ENCODE results near the gene QKI. TPM values are rescaled to one million over a fixed set of nuclear protein-coding genes. Genes with fewer than 3 reads are reported as not detected.

QKI gene
- total RNA-seq, 1 experiment from 2014 or later, result 134 TPM

DNA sequence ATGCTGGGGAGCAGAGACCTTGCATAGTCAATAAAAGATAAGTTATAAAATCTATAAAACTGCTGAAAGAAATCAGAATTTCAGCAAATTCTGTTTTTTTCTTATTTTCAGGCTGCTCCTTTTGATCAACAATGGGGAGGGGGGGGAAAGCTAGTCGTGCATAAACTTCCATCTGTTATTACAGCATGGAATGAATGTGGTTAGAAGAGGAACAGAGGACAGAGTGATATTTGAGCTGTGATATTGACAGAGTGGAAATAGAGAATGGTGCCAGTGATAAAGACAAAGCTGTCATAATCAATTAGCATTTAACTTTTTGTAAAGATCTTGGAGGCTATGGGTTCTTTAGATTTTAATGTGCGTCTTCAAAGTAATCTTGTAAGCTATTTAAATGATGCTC is 43.4 kb upstream of the QKI start:
- no peaks in the 10 kb centered on the region for H3K27me3 ChIP-seq (replicated peaks; ENCODE audit: control insufficient read depth, insufficient read depth, low read length)
- H3K27me3 Mint-ChIP-seq (ENCODE audit: insufficient read depth, unreplicated experiment), result no peaks in the 10 kb centered on the region
- TF ChIP-seq, protein P1, sequence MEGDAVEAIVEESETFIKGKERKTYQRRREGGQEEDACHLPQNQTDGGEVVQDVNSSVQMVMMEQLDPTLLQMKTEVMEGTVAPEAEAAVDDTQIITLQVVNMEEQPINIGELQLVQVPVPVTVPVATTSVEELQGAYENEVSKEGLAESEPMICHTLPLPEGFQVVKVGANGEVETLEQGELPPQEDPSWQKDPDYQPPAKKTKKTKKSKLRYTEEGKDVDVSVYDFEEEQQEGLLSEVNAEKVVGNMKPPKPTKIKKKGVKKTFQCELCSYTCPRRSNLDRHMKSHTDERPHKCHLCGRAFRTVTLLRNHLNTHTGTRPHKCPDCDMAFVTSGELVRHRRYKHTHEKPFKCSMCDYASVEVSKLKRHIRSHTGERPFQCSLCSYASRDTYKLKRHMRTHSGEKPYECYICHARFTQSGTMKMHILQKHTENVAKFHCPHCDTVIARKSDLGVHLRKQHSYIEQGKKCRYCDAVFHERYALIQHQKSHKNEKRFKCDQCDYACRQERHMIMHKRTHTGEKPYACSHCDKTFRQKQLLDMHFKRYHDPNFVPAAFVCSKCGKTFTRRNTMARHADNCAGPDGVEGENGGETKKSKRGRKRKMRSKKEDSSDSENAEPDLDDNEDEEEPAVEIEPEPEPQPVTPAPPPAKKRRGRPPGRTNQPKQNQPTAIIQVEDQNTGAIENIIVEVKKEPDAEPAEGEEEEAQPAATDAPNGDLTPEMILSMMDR (IDR thresholded peaks at IDR 0.05; ENCODE audit: insufficient read depth in 1 of 2, low read depth in 1 of 2, low read length in 1 of 2, severe bottlenecking in 1 of 2, unreplicated experiment in 1 of 2), result no peak
- no peak for DNase-seq
- H3K27ac Mint-ChIP-seq (ENCODE audit: unreplicated experiment), result no peak overlapping the region
- POLR2A ChIA-PET, result no interaction called here
- no peak overlapping the region for H3K4me3 Mint-ChIP-seq (ENCODE audit: unreplicated experiment)
- H3K9me3 Mint-ChIP-seq (ENCODE audit: unreplicated experiment), result no peaks in the 10 kb centered on the region
- no peaks in the 10 kb centered on the region for H3K4me1 Mint-ChIP-seq (ENCODE audit: low read depth, unreplicated experiment)
- H3K4me1 ChIP-seq, result no peaks in the 10 kb centered on the region
- no peaks in the 10 kb centered on the region for H3K36me3 Mint-ChIP-seq (ENCODE audit: insufficient read depth, unreplicated experiment)
- CTCF ChIA-PET, result interaction anchor here (0.6 kb wide), 1 partner anchor 40 kb away, joined by 5 read pairs; no protein-coding TSS in a partner anchor
- no TSS peak for BruUV-seq (replicated peaks)
- H3K4me3 ChIP-seq (ENCODE audit: low read depth, low read length), result no peak overlapping the region
- H3K9me3 ChIP-seq, result no peaks in the 10 kb centered on the region
- intact Hi-C loops (cut with micrococcal nuclease; ENCODE audit: unreplicated experiment), result no loop called here
- H3K36me3 ChIP-seq (ENCODE audit: control insufficient read depth, insufficient read depth, low read length), result no peaks in the 10 kb centered on the region

DNA sequence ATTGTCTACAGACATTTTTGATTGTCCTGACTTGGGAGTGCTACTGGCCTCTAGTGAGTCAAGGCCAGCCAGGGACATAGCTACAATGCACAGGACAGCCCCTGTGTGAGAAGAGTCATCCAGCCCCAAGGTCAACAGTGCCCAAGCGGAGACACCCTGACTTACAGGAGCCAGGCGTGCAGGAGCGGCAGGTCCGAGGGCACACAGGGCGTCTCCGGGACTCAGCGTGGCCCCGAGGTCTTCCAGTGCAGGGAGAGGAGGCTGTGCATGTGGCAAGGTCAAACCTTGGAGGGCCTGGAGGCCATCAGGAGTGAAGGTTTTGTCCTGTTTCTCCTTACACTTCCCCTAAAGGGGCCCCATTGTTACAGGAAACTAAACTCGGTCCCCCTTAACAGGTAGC is 41.3 kb upstream of the QKI start:
- no peaks in the 10 kb centered on the region for H3K4me1 ChIP-seq
- no peak overlapping the region for H3K4me3 ChIP-seq (ENCODE audit: low read depth, low read length)
- Mint-ChIP-seq H3K4me3 (ENCODE audit: unreplicated experiment) (no peak overlapping the region), H3K27ac (ENCODE audit: unreplicated experiment) (no peak overlapping the region), H3K9me3 (ENCODE audit: unreplicated experiment) (no peaks in the 10 kb centered on the region), H3K36me3 (ENCODE audit: insufficient read depth, unreplicated experiment) (no peaks in the 10 kb centered on the region), H3K4me1 (ENCODE audit: low read depth, unreplicated experiment) (no peaks in the 10 kb centered on the region), H3K27me3 (ENCODE audit: insufficient read depth, unreplicated experiment) (no peaks in the 10 kb centered on the region)
- intact Hi-C loops (cut with micrococcal nuclease; ENCODE audit: unreplicated experiment), result no loop called here
- DNase-seq, result no peak
- POLR2A ChIA-PET, result no interaction called here
- BruUV-seq (replicated peaks), result no TSS peak
- TF ChIP-seq, protein P1 (IDR thresholded peaks at IDR 0.05; ENCODE audit: insufficient read depth in 1 of 2, low read depth in 1 of 2, low read length in 1 of 2, severe bottlenecking in 1 of 2, unreplicated experiment in 1 of 2), result no peak
- H3K9me3 ChIP-seq, result no peaks in the 10 kb centered on the region
- CTCF ChIA-PET, result no interaction called here
- no peaks in the 10 kb centered on the region for H3K27me3 ChIP-seq (replicated peaks; ENCODE audit: control insufficient read depth, insufficient read depth, low read length)
- H3K36me3 ChIP-seq (ENCODE audit: control insufficient read depth, insufficient read depth, low read length), result no peaks in the 10 kb centered on the region

GRCh38 chr6:163375361-163375760 is 39.2 kb upstream of the QKI start:
- no peaks in the 10 kb centered on the region for H3K27me3 ChIP-seq (replicated peaks; ENCODE audit: control insufficient read depth, insufficient read depth, low read length)
- intact Hi-C loops (cut with micrococcal nuclease; ENCODE audit: unreplicated experiment), result no loop called here
- no peak for DNase-seq
- no peak overlapping the region for H3K4me3 Mint-ChIP-seq (ENCODE audit: unreplicated experiment)
- ChIA-PET CTCF (no interaction called here), POLR2A (no interaction called here)
- TF ChIP-seq, protein P1 (IDR thresholded peaks at IDR 0.05; ENCODE audit: insufficient read depth in 1 of 2, low read depth in 1 of 2, low read length in 1 of 2, severe bottlenecking in 1 of 2, unreplicated experiment in 1 of 2), result no peak
- no peaks in the 10 kb centered on the region for H3K9me3 ChIP-seq
- no peak overlapping the region for H3K27ac Mint-ChIP-seq (ENCODE audit: unreplicated experiment)
- H3K36me3 ChIP-seq (ENCODE audit: control insufficient read depth, insufficient read depth, low read length), result no peaks in the 10 kb centered on the region
- no peaks in the 10 kb centered on the region for H3K4me1 ChIP-seq
- no peaks in the 10 kb centered on the region for H3K36me3 Mint-ChIP-seq (ENCODE audit: insufficient read depth, unreplicated experiment)
- H3K4me3 ChIP-seq (ENCODE audit: low read depth, low read length), result no peak overlapping the region
- no TSS peak for BruUV-seq (replicated peaks)
- H3K4me1 Mint-ChIP-seq (ENCODE audit: low read depth, unreplicated experiment), result no peaks in the 10 kb centered on the region
- no peaks in the 10 kb centered on the region for H3K27me3 Mint-ChIP-seq (ENCODE audit: insufficient read depth, unreplicated experiment)
- H3K9me3 Mint-ChIP-seq (ENCODE audit: unreplicated experiment), result no peaks in the 10 kb centered on the region

Measured in Caco-2 (cell line).